Measurements from ENCODE around the gene TTBK2. TPM values are rescaled to one million over a fixed set of nuclear protein-coding genes. Genes with fewer than 3 reads are reported as not detected.

The TTBK2 gene
- total RNA-seq, 1 donor: 15.2 TPM

- no peak for TF ChIP-seq CTCF (IDR thresholded peaks at IDR 0.05; ENCODE audit: extremely low read depth, low read depth, low read length)
- Histone ChIP-seq H3K4me1 (ENCODE audit: insufficient read depth, low read length) (no peaks in the 10 kb centered on the region), H3K4me2 (ENCODE audit: insufficient read depth, low read length) (no peak overlapping the region), H3K27ac (ENCODE audit: low read depth, low read length) (no peak overlapping the region), H3K36me3 (ENCODE audit: insufficient read depth, low read length) (no peaks in the 10 kb centered on the region), H2AFZ (ENCODE audit: low read length) (no peak overlapping the region), H3K27me3 (ENCODE audit: insufficient read depth, low read length) (no peaks in the 10 kb centered on the region), H3K79me2 (ENCODE audit: insufficient read depth, low read length) (no peaks in the 10 kb centered on the region), H4K20me1 (ENCODE audit: insufficient read depth, low read length) (no peaks in the 10 kb centered on the region), H3K9me3 (ENCODE audit: low read depth, low read length) (no peaks in the 10 kb centered on the region), H3K4me3 (ENCODE audit: insufficient read depth, low read length) (no peak overlapping the region)
- DNase-seq (ENCODE audit: insufficient read length, low spot score, missing footprints): no peak
These were observed 12.4 kb upstream of the TTBK2 start for GRCh38 chr15:42932833-42933515.

- TF ChIP-seq CTCF (IDR thresholded peaks at IDR 0.05; ENCODE audit: extremely low read depth, low read depth, low read length): no peak
- Histone ChIP-seq H2AFZ (ENCODE audit: low read length) (no peak overlapping the region), H3K9me3 (ENCODE audit: low read depth, low read length) (no peaks in the 10 kb centered on the region), H3K79me2 (ENCODE audit: insufficient read depth, low read length) (no peaks in the 10 kb centered on the region), H3K36me3 (ENCODE audit: insufficient read depth, low read length) (no peaks in the 10 kb centered on the region), H4K20me1 (ENCODE audit: insufficient read depth, low read length) (no peaks in the 10 kb centered on the region), H3K4me3 (ENCODE audit: insufficient read depth, low read length) (no peak overlapping the region), H3K4me1 (ENCODE audit: insufficient read depth, low read length) (no peaks in the 10 kb centered on the region), H3K27me3 (ENCODE audit: insufficient read depth, low read length) (no peaks in the 10 kb centered on the region), H3K27ac (ENCODE audit: low read depth, low read length) (no peak overlapping the region), H3K4me2 (ENCODE audit: insufficient read depth, low read length) (no peak overlapping the region)
- DNase-seq (ENCODE audit: insufficient read length, low spot score, missing footprints): no peak
These were observed 11.3 kb upstream of the TTBK2 start for GRCh38 chr15:42931702-42932486.

- H3K4me2 ChIP-seq (ENCODE audit: insufficient read depth, low read length): no peak overlapping the region
These were observed 8.8 kb upstream of the TTBK2 start for GRCh38 chr15:42929306-42929848.

More at GRCh38 chr15:42929306-42929848, 8.8 kb upstream of the TTBK2 start:
- no peaks in the 10 kb centered on the region for H3K27me3 ChIP-seq (ENCODE audit: insufficient read depth, low read length)
- no peak overlapping the region for H3K4me3 ChIP-seq (ENCODE audit: insufficient read depth, low read length)
- H2AFZ ChIP-seq (ENCODE audit: low read length): no peak overlapping the region
- H3K79me2 ChIP-seq (ENCODE audit: insufficient read depth, low read length): no peaks in the 10 kb centered on the region
- no peak for DNase-seq (ENCODE audit: insufficient read length, low spot score, missing footprints)
- no peaks in the 10 kb centered on the region for H4K20me1 ChIP-seq (ENCODE audit: insufficient read depth, low read length)
- H3K9me3 ChIP-seq (ENCODE audit: low read depth, low read length): no peaks in the 10 kb centered on the region
- no peaks in the 10 kb centered on the region for H3K4me1 ChIP-seq (ENCODE audit: insufficient read depth, low read length)
- H3K27ac ChIP-seq (ENCODE audit: low read depth, low read length): no peak overlapping the region
- H3K36me3 ChIP-seq (ENCODE audit: insufficient read depth, low read length): no peaks in the 10 kb centered on the region
- TF ChIP-seq CTCF (IDR thresholded peaks at IDR 0.05; ENCODE audit: extremely low read depth, low read depth, low read length): no peak

Data from osteoblast (primary cell).